Hepatocyte (in vitro differentiated cells): ENCODE data around the gene RBM19. TPM values are rescaled to one million over a fixed set of nuclear protein-coding genes. Genes with fewer than 3 reads are reported as not detected.

Experiments
- DNase-seq: peaks from one replicate; pipeline ENCODE4 v3.0.0-alpha.2; 2016; ENCODE audit warnings: low spot score
- H2AFZ ChIP-seq: fragments of 200-600 bp; sonication (generic); 2 replicates; pipeline ENCODE4 v1.6.0; 2016; ENCODE audit warnings: antibody characterized with exemption, mild to moderate bottlenecking
- H3K27ac ChIP-seq: fragments of 200-600 bp; sonication (generic); 2 replicates; pipeline ENCODE4 v1.5.1; 2016; ENCODE audit warnings: mild to moderate bottlenecking
- H3K27me3 ChIP-seq: fragments of 200-600 bp; sonication (generic); 2 replicates; pipeline ENCODE4 v1.6.1; 2016
- H3K36me3 ChIP-seq: fragments of 200-600 bp; sonication (generic); replicated peaks from 2 replicates; pipeline ENCODE4 v1.5.1; 2016; ENCODE audit warnings: low read depth; ENCODE audit not compliant: insufficient read depth
- H3K4me1 ChIP-seq: fragments of 200-600 bp; sonication (generic); 2 replicates; pipeline ENCODE4 v1.5.1; 2016; ENCODE audit warnings: mild to moderate bottlenecking, moderate library complexity; ENCODE audit not compliant: insufficient read depth
- H3K4me2 ChIP-seq: fragments of 200-600 bp; sonication (generic); 2 replicates; pipeline ENCODE4 v1.6.0; 2016
- H3K4me3 ChIP-seq: fragments of 200-600 bp; sonication (generic); 2 replicates; pipeline ENCODE4 v1.5.1; 2016; ENCODE audit warnings: mild to moderate bottlenecking
- H3K79me2 ChIP-seq: fragments of 200-600 bp; sonication (generic); 2 replicates; pipeline ENCODE4 v1.6.0; 2017; ENCODE audit warnings: mild to moderate bottlenecking
- H3K9me2 ChIP-seq: fragments of 200-600 bp; sonication (generic); replicated peaks from 2 replicates; pipeline ENCODE4 v1.6.0; 2017; ENCODE audit warnings: mild to moderate bottlenecking; ENCODE audit not compliant: insufficient read depth
- H3K9me3 ChIP-seq: fragments of 200-600 bp; sonication (generic); 2 replicates; pipeline ENCODE4 v1.5.1; 2016; ENCODE audit warnings: low read depth, mild to moderate bottlenecking
- H4K20me1 ChIP-seq: fragments of 200-600 bp; sonication (generic); 2 replicates; pipeline ENCODE4 v1.6.0; 2016; ENCODE audit warnings: mild to moderate bottlenecking; ENCODE audit not compliant: insufficient read depth, poor library complexity, severe bottlenecking
- CTCF ChIP-seq: fragments of 200-600 bp; sonication (generic); IDR thresholded peaks from 2 replicates; pipeline ENCODE4 v1.5.1; 2016; ENCODE audit warnings: antibody characterized with exemption, mild to moderate bottlenecking; ENCODE audit not compliant: poor library complexity
- EZH2 ChIP-seq: fragments of 200-600 bp; sonication (generic); IDR thresholded peaks from 2 replicates; pipeline ENCODE4 v1.6.1; 2016; ENCODE audit warnings: antibody characterized with exemption, mild to moderate bottlenecking, borderline replicate concordance
- EZH2phosphoT487 ChIP-seq: fragments of 200-600 bp; sonication (generic); IDR thresholded peaks from one replicate; pipeline ENCODE4 v1.6.1; 2018; ENCODE audit warnings: antibody characterized with exemption, mild to moderate bottlenecking, low read depth, moderate library complexity; ENCODE audit not compliant: unreplicated experiment, severe bottlenecking
- WGBS: methylation state at CpG from one replicate; pipeline ENCODE4 v1.1.6; 2016; ENCODE audit warnings: low lambda C conversion rate; ENCODE audit errors: missing lambda C conversion rate; 5-methylcytosine and 5-hydroxymethylcytosine counted together
- polyA plus RNA-seq: library from polyadenylated mRNA; unstranded; fragments of >200 nt; fragmentation: Nextera tagmentation; extraction: Ambion mirVana; gene quantifications from 2 replicates; pipeline ENCODE4 v1.2.1, GENCODE V29; 2016
- total RNA-seq: library from RNA; depleted of rRNA; stranded (reverse); fragments of >200 nt; gene quantifications from 2 replicates; pipeline ENCODE4 v1.2.3, GENCODE V29; 2014

The RBM19 gene
- total and polyA plus RNA-seq, 2 experiments from 2014 or later: 14.5 to 16.8 TPM

- no peak for DNase-seq
- TF ChIP-seq EZH2: no peak
- no peak for TF ChIP-seq CTCF
- no peak for TF ChIP-seq EZH2phosphoT487
- no peaks in the 10 kb centered on the region for H3K79me2 ChIP-seq
- H4K20me1 ChIP-seq: no peaks in the 10 kb centered on the region
- H3K4me2 ChIP-seq: no peak overlapping the region
- no peaks in the 10 kb centered on the region for H3K27me3 ChIP-seq
- 93% methylated on average over 14 of the region's 14 CpGs for WGBS
- H2AFZ ChIP-seq: no peak overlapping the region
- no peak overlapping the region for H3K4me3 ChIP-seq
- H3K4me1 ChIP-seq: peaks cover 15% of the 10 kb centered on the region
- no peaks in the 10 kb centered on the region for H3K36me3 ChIP-seq
- H3K9me2 ChIP-seq: no peaks in the 10 kb centered on the region
- H3K9me3 ChIP-seq: no peaks in the 10 kb centered on the region
- peak overlapping the region; percentile 64 for H3K27ac ChIP-seq
Measured at GRCh38 chr12:113934060-113934814, 31.9 kb downstream of the RBM19 start.

- Histone ChIP-seq H3K4me3 (no peak overlapping the region), H3K27me3 (no peaks in the 10 kb centered on the region), H3K4me1 (peaks cover 15% of the 10 kb centered on the region), H3K9me2 (no peaks in the 10 kb centered on the region), H2AFZ (no peak overlapping the region), H3K36me3 (no peaks in the 10 kb centered on the region), H4K20me1 (no peaks in the 10 kb centered on the region), H3K79me2 (no peaks in the 10 kb centered on the region), H3K4me2 (peak overlapping the region; percentile 24), H3K9me3 (no peaks in the 10 kb centered on the region), H3K27ac (peak overlapping the region; percentile 70)
- 33% methylated on average over 18 of the region's 18 CpGs for WGBS
- DNase-seq: peak; percentile 81
- TF ChIP-seq CTCF (no peak), EZH2phosphoT487 (no peak), EZH2 (no peak)
Measured at GRCh38 chr12:113933201-113933786, 32.8 kb downstream of the RBM19 start.

GRCh38 chr12:113932381-113933196 lies 33.5 kb downstream of the RBM19 start:
- Histone ChIP-seq H2AFZ (no peak overlapping the region), H3K27me3 (no peaks in the 10 kb centered on the region), H4K20me1 (no peaks in the 10 kb centered on the region), H3K4me3 (no peak overlapping the region), H3K36me3 (no peaks in the 10 kb centered on the region), H3K9me3 (no peaks in the 10 kb centered on the region), H3K27ac (peak overlapping the region; percentile 70), H3K79me2 (no peaks in the 10 kb centered on the region), H3K4me2 (peak overlapping the region; percentile 24), H3K4me1 (peaks cover 15% of the 10 kb centered on the region), H3K9me2 (no peaks in the 10 kb centered on the region)
- TF ChIP-seq EZH2phosphoT487 (no peak), CTCF (no peak), EZH2 (no peak)
- DNase-seq: peak; percentile 41
- WGBS: 56% methylated on average over 12 of the region's 14 CpGs
